ENCODE results near the gene SLC16A4. TPM values are rescaled to one million over a fixed set of nuclear protein-coding genes. Genes with fewer than 3 reads are reported as not detected.

SLC16A4 gene
- total RNA-seq, 3 donors from 2014 or later (not counting 1 experiment from before 2014, with no cell fraction given) = 0.30 to 0.40 (median 0.34) TPM

GRCh38 chr1:110320168-110320518 lies 70.7 kb downstream of the SLC16A4 start:
- H3K9me3 ChIP-seq (ENCODE audit: control insufficient read depth, insufficient read depth, low read length) = no peaks in the 10 kb centered on the region
- Mint-ChIP-seq H3K36me3 (no peaks in the 10 kb centered on the region), H3K4me3 (no peak overlapping the region), H3K9me3 (no peaks in the 10 kb centered on the region), H3K27me3 (ENCODE audit: low read depth in 2 of 2) (no peaks in the 10 kb centered on the region), H3K4me1 (no peaks in the 10 kb centered on the region), H3K27ac (no peak overlapping the region)
- H3K4me3 ChIP-seq (ENCODE audit: low read length) = no peak overlapping the region
- TF ChIP-seq CTCF (IDR thresholded peaks at IDR 0.05) = no peak
- 89% methylated on average over 1 of the region's 1 CpG for WGBS (ENCODE audit: insufficient coverage)
- no peaks in the 10 kb centered on the region for H3K27me3 ChIP-seq (ENCODE audit: control insufficient read depth, insufficient read depth, low read length)
- H3K4me1 ChIP-seq (ENCODE audit: control insufficient read depth, insufficient read depth, low read length) = no peaks in the 10 kb centered on the region
- intact Hi-C loops (cut with micrococcal nuclease) = no loop called here
- no peak overlapping the region for H3K27ac ChIP-seq (ENCODE audit: low read length)
- no peaks in the 10 kb centered on the region for H3K36me3 ChIP-seq (ENCODE audit: control insufficient read depth, insufficient read depth, low read length)
- ATAC-seq (no peak), DNase-seq (no peak)

GRCh38 chr1:110319332-110320167 lies 71.3 kb downstream of the SLC16A4 start:
- ATAC-seq (no peak), DNase-seq (no peak)
- no peak for TF ChIP-seq CTCF (IDR thresholded peaks at IDR 0.05)
- intact Hi-C loops (cut with micrococcal nuclease) = no loop called here
- 82% methylated on average over 3 of the region's 4 CpGs for WGBS (ENCODE audit: insufficient coverage)
- no peaks in the 10 kb centered on the region for H3K4me1 ChIP-seq (ENCODE audit: control insufficient read depth, insufficient read depth, low read length)
- H3K27ac ChIP-seq (ENCODE audit: low read length) = no peak overlapping the region
- no peaks in the 10 kb centered on the region for H3K27me3 Mint-ChIP-seq (ENCODE audit: low read depth in 2 of 2)
- no peaks in the 10 kb centered on the region for H3K9me3 ChIP-seq (ENCODE audit: control insufficient read depth, insufficient read depth, low read length)
- H3K4me3 ChIP-seq (ENCODE audit: low read length) = no peak overlapping the region
- H3K4me3 Mint-ChIP-seq = no peak overlapping the region
- no peaks in the 10 kb centered on the region for H3K9me3 Mint-ChIP-seq
- no peak overlapping the region for H3K27ac Mint-ChIP-seq
- H3K36me3 ChIP-seq (ENCODE audit: control insufficient read depth, insufficient read depth, low read length) = no peaks in the 10 kb centered on the region
- no peaks in the 10 kb centered on the region for H3K4me1 Mint-ChIP-seq
- no peaks in the 10 kb centered on the region for H3K36me3 Mint-ChIP-seq
- no peaks in the 10 kb centered on the region for H3K27me3 ChIP-seq (ENCODE audit: control insufficient read depth, insufficient read depth, low read length)

GRCh38 chr1:110318046-110318445 lies 72.8 kb downstream of the SLC16A4 start:
- WGBS (ENCODE audit: insufficient coverage) = 86% methylated on average over 4 of the region's 4 CpGs
- H3K27me3 Mint-ChIP-seq (ENCODE audit: low read depth in 2 of 2) = no peaks in the 10 kb centered on the region
- intact Hi-C loops (cut with micrococcal nuclease) = no loop called here

More at GRCh38 chr1:110318046-110318445, 72.8 kb downstream of the SLC16A4 start:
- Mint-ChIP-seq H3K4me1 (no peaks in the 10 kb centered on the region), H3K27ac (no peak overlapping the region), H3K36me3 (no peaks in the 10 kb centered on the region), H3K9me3 (no peaks in the 10 kb centered on the region), H3K4me3 (no peak overlapping the region)
- no peak for DNase-seq
- H3K36me3 ChIP-seq (ENCODE audit: control insufficient read depth, insufficient read depth, low read length) = no peaks in the 10 kb centered on the region
- H3K4me3 ChIP-seq (ENCODE audit: low read length) = no peak overlapping the region
- no peaks in the 10 kb centered on the region for H3K9me3 ChIP-seq (ENCODE audit: control insufficient read depth, insufficient read depth, low read length)
- H3K4me1 ChIP-seq (ENCODE audit: control insufficient read depth, insufficient read depth, low read length) = no peaks in the 10 kb centered on the region
- no peak overlapping the region for H3K27ac ChIP-seq (ENCODE audit: low read length)
- H3K27me3 ChIP-seq (ENCODE audit: control insufficient read depth, insufficient read depth, low read length) = no peaks in the 10 kb centered on the region
- no peak for TF ChIP-seq CTCF (IDR thresholded peaks at IDR 0.05)
- ATAC-seq = no peak

Measured in natural killer cell (primary cell).